Activated T-helper 1 cell treated with anti-CD3 and anti-CD28 coated beads, Interleukin-12 subunit alpha, Interleukin-12 subunit beta, Interleukin-2, Interleukin-4 antibody, amounts not matched to agents 30 ng/mL and 10 ng/mL and 1 ng/mL, durations not matched to agents 14 hours and 24 hours and 36 hours (primary cell): ENCODE data around the gene UROC1. TPM values are rescaled to one million over a fixed set of nuclear protein-coding genes. Genes with fewer than 3 reads are reported as not detected.
"Not testable (repeated sequence)": the region's sequence is repeated elsewhere in the genome, so short reads cannot be mapped to it uniquely, and the experiment has no call there.

Experiments used
- DNase-seq: peaks from one replicate; pipeline ENCODE4 v3.0.0; 2021; ENCODE audit warnings: low spot score
- H3K27ac Mint-ChIP-seq: one replicate; pipeline ENCODE4 v1.8.0; 2021; ENCODE audit warnings: mild to moderate bottlenecking, mixed read lengths
- H3K27me3 Mint-ChIP-seq: one replicate; pipeline ENCODE4 v1.8.0; 2022; ENCODE audit warnings: mild to moderate bottlenecking, moderate library complexity, mixed read lengths; ENCODE audit not compliant: insufficient read depth
- H3K36me3 Mint-ChIP-seq: one replicate; pipeline ENCODE4 v1.8.0; 2021; ENCODE audit warnings: low read depth, mixed read lengths
- H3K4me1 Mint-ChIP-seq: one replicate; pipeline ENCODE4 v1.8.0; 2021; ENCODE audit warnings: low read depth, mixed read lengths
- H3K4me3 Mint-ChIP-seq: one replicate; pipeline ENCODE4 v1.8.0; 2021; ENCODE audit warnings: mild to moderate bottlenecking, moderate library complexity, mixed read lengths
- H3K9me3 Mint-ChIP-seq: one replicate; pipeline ENCODE4 v1.8.0; 2021; ENCODE audit warnings: mixed read lengths
- intact Hi-C: fragments of 100-400 bp; cut with micrococcal nuclease; formaldehyde crosslinking; loops from one replicate; pipeline ENCODE4 v1.15.1; 2024
- total RNA-seq: library from RNA; stranded (reverse); gene quantifications from 2 replicates; pipeline ENCODE4 v1.2.3, GENCODE V29; 2022

Gene UROC1
- total RNA-seq, 1 donor from 2014 or later: not detected

DNA sequence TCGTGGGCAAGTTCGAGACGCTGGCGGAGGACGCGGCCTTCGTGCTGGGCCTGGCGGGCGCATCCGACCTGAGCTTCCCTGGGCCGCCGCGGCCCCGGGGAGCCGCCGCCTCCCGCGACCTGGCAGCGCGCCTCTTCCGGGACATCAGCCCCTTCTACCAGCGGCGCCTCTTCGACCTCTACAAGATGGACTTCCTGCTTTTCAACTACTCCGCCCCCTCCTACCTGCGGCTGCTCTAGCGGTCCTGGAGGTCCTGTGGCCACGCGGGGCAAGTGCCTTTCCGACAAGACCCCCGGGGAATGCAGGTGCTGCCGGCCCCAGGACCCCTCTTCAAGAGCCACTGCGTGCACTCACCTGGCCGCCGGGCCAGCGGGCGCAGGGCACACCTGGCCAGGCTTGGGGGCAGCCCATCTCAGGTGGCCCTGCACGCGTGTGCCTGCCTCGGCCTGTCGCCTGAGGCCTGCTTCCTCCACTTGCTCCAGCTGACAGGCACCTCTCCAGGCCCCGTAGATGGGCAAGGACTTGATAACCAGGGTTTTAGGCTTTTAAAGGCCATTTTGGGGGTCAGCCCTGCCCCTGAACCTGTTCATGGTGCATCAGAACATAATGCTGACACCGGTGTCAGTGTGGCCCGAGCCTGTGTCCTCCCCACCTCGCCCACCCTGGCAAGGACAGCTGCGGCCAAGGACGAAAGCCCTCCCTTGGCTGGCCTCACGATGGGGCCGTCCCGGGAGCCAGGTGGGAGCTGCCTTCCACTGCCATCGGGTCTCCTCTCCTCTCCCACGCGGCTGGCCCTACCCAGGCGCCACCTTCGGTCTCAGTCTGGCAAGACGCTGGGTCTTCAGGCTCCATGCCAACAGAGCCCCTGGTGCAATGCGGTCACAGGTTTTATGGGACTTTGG lies 25.0 kb upstream of the UROC1 start:
- peaks cover 16% of the 10 kb centered on the region for H3K4me1 Mint-ChIP-seq
- DNase-seq: no peak
- peaks cover 4% of the 10 kb centered on the region for H3K9me3 Mint-ChIP-seq
- no peak overlapping the region for H3K4me3 Mint-ChIP-seq
- intact Hi-C loops: no loop called here
- H3K36me3 Mint-ChIP-seq: no peaks in the 10 kb centered on the region
- H3K27me3 Mint-ChIP-seq: peaks cover 3% of the 10 kb centered on the region
- no peak overlapping the region for H3K27ac Mint-ChIP-seq

- Mint-ChIP-seq H3K9me3 (peaks cover 4% of the 10 kb centered on the region), H3K27ac (no peak overlapping the region), H3K27me3 (peaks cover 3% of the 10 kb centered on the region), H3K4me3 (no peak overlapping the region), H3K36me3 (no peaks in the 10 kb centered on the region), H3K4me1 (peaks cover 16% of the 10 kb centered on the region)
- intact Hi-C loops: no loop called here
- no peak for DNase-seq
Observed at GRCh38 chr3:126541628-126542339, 24.2 kb upstream of the UROC1 start.

GRCh38 chr3:126540951-126541627 lies 23.5 kb upstream of the UROC1 start:
- Mint-ChIP-seq H3K4me1 (peaks cover 16% of the 10 kb centered on the region), H3K4me3 (no peak overlapping the region), H3K27ac (no peak overlapping the region), H3K9me3 (peaks cover 4% of the 10 kb centered on the region), H3K27me3 (peaks cover 3% of the 10 kb centered on the region), H3K36me3 (no peaks in the 10 kb centered on the region)
- intact Hi-C loops: no loop called here
- DNase-seq: no peak

- H3K27ac Mint-ChIP-seq: no peak overlapping the region
Observed at GRCh38 chr3:126540342-126540849, 22.8 kb upstream of the UROC1 start.

DNA sequence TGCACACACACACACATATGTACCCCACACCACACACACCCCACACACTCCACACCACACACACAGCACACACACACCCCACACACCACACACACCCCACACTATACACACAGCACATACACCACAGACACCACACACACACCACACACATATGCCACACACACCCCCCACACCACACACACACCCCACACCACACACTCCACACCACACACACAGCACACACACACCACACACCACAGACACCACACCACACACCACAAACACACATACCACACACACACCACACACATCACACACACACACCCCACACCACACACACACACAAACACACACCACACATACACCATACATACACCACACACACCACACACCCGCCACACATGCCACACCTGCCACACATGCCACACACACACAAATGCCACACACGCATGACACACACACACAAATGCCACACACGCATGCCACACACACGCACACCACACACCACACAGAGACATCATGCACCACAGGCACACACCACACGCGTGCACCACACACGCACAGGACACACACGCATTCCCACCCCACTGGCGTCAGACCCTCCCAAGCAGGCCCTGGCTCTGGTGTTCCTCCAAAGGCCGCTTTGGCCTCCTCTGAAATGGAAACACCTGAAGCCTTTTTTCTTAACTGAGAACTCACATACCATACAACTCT lies 22.1 kb upstream of the UROC1 start:
- Mint-ChIP-seq H3K36me3 (no peaks in the 10 kb centered on the region), H3K27ac (no peak overlapping the region), H3K4me3 (no peak overlapping the region), H3K4me1 (peaks cover 16% of the 10 kb centered on the region), H3K27me3 (peaks cover 3% of the 10 kb centered on the region), H3K9me3 (peaks cover 4% of the 10 kb centered on the region)
- intact Hi-C loops: no loop called here
- no peak for DNase-seq

More at GRCh38 chr3:126540342-126540849, 22.8 kb upstream of the UROC1 start:
- H3K4me3 Mint-ChIP-seq: no peak overlapping the region
- H3K36me3 Mint-ChIP-seq: no peaks in the 10 kb centered on the region
- intact Hi-C loops: no loop called here
- peaks cover 3% of the 10 kb centered on the region for H3K27me3 Mint-ChIP-seq
- no peak for DNase-seq
- peaks cover 16% of the 10 kb centered on the region for H3K4me1 Mint-ChIP-seq
- peaks cover 4% of the 10 kb centered on the region for H3K9me3 Mint-ChIP-seq

DNA sequence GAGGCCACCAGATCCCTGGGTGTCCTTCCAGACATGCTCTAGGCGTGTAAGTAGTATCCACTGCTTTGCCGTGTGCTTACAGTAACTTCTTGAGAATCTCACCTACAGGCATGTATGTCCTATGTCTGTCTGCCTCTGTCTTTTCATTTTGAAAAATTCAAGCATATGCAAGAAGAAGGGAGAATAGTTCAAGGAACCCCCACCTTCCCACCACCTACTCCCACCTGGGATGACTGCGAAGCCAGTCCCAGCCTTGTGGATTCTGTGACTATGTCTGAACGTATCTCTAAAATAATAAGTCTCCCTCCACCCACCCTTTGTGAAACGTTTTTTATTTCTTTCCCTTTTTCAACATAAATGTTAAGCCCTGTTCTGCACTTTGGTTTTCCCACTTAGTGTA lies 21.4 kb upstream of the UROC1 start:
- H3K4me3 Mint-ChIP-seq: no peak overlapping the region
- peaks cover 16% of the 10 kb centered on the region for H3K4me1 Mint-ChIP-seq
- H3K36me3 Mint-ChIP-seq: no peaks in the 10 kb centered on the region
- peaks cover 7% of the 10 kb centered on the region for H3K27me3 Mint-ChIP-seq
- no peak for DNase-seq
- H3K9me3 Mint-ChIP-seq: peaks cover 4% of the 10 kb centered on the region
- no peak overlapping the region for H3K27ac Mint-ChIP-seq
- intact Hi-C loops: no loop called here

- intact Hi-C loops: no loop called here
- Mint-ChIP-seq H3K9me3 (peaks cover 4% of the 10 kb centered on the region), H3K27me3 (peaks cover 13% of the 10 kb centered on the region), H3K27ac (no peak overlapping the region), H3K4me3 (no peak overlapping the region), H3K36me3 (no peaks in the 10 kb centered on the region), H3K4me1 (peaks cover 16% of the 10 kb centered on the region)
- no peak for DNase-seq
Observed at GRCh38 chr3:126538316-126538715, 20.7 kb upstream of the UROC1 start.

- peaks cover 13% of the 10 kb centered on the region for H3K27me3 Mint-ChIP-seq
- no peak overlapping the region for H3K27ac Mint-ChIP-seq
- H3K9me3 Mint-ChIP-seq: peaks cover 4% of the 10 kb centered on the region
- intact Hi-C loops: no loop called here
- H3K4me1 Mint-ChIP-seq: peaks cover 16% of the 10 kb centered on the region
- DNase-seq: no peak
- H3K4me3 Mint-ChIP-seq: no peak overlapping the region
- no peaks in the 10 kb centered on the region for H3K36me3 Mint-ChIP-seq
Observed at GRCh38 chr3:126537730-126538281, 20.2 kb upstream of the UROC1 start.

DNA sequence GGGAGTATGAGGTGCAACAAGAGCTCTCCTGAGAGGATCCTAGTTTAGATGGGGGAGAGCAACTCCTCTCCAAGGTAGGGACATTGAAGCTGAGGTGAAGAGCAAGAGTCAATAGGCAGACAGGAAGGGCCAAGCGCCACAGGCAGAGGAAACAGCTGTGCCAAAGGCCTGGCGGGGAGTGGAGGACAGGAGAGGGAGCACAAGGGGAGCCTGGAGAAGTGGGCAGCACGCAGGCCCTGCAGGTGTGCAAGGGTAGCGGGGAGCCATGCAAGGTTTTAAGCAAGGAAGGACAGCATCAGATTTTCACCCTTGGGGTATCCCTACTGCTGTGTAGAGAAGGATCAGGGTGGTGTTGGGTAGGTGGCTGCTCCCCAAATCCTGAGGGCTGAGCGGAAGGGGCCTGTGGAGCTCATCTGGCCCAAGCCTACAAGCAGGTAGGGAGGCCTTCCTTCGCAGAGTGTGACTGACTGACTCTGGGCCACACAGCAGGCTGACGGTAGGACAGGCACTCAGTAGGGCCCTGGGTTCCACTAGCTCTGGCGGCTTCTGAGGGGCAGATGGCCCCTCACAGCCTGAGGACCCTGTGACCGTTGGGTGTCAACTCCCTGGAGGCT lies 19.6 kb upstream of the UROC1 start:
- Mint-ChIP-seq H3K9me3 (peaks cover 4% of the 10 kb centered on the region), H3K4me3 (no peak overlapping the region), H3K4me1 (peaks cover 16% of the 10 kb centered on the region), H3K27ac (no peak overlapping the region), H3K27me3 (peaks cover 13% of the 10 kb centered on the region), H3K36me3 (no peaks in the 10 kb centered on the region)
- DNase-seq: no peak
- intact Hi-C loops: no loop called here

- Mint-ChIP-seq H3K27ac (no peak overlapping the region), H3K4me1 (peaks cover 14% of the 10 kb centered on the region), H3K36me3 (no peaks in the 10 kb centered on the region), H3K4me3 (no peak overlapping the region), H3K9me3 (peaks cover 4% of the 10 kb centered on the region), H3K27me3 (peaks cover 13% of the 10 kb centered on the region)
- no peak for DNase-seq
- intact Hi-C loops: no loop called here
Observed at GRCh38 chr3:126536126-126536525, 18.6 kb upstream of the UROC1 start.

GRCh38 chr3:126535636-126536035 lies 18.1 kb upstream of the UROC1 start:
- Mint-ChIP-seq H3K4me1 (peaks cover 9% of the 10 kb centered on the region), H3K36me3 (no peaks in the 10 kb centered on the region), H3K27ac (no peak overlapping the region), H3K9me3 (peaks cover 4% of the 10 kb centered on the region), H3K4me3 (no peak overlapping the region), H3K27me3 (peaks cover 13% of the 10 kb centered on the region)
- intact Hi-C loops: no loop called here
- DNase-seq: no peak

- H3K27ac Mint-ChIP-seq, H3K4me3 Mint-ChIP-seq, H3K9me3 Mint-ChIP-seq, H3K36me3 Mint-ChIP-seq, intact Hi-C loops, DNase-seq, H3K4me1 Mint-ChIP-seq: not testable (repeated sequence)
- peaks cover 13% of the 10 kb centered on the region for H3K27me3 Mint-ChIP-seq
Observed at GRCh38 chr3:126534716-126535115, 17.1 kb upstream of the UROC1 start.
